Measurements from ENCODE around the gene ENTR1. TPM values are rescaled to one million over a fixed set of nuclear protein-coding genes. Genes with fewer than 3 reads are reported as not detected.

Gene ENTR1
- total and polyA plus RNA-seq, 2 of the 13 experiments (the other 11 are each of a cell fraction or from before 2014, with no cell fraction given), result 70.1 to 76.4 TPM

- TF ChIP-seq AGO2 (optimal IDR thresholded peaks at IDR 0.05; ENCODE audit: low read depth, low read length) (peak; percentile 66), ARID3A (IDR thresholded peaks at IDR 0.05; ENCODE audit: low read depth, low read length) (no peak)
Observed at GRCh38 chr9:136380381-136380780, 30.0 kb downstream of the ENTR1 start (continued).

GRCh38 chr9:136379891-136380290, 30.5 kb downstream of the ENTR1 start:
- ATAC-seq (no peak), FAIRE-seq (no peak), DNase-seq (ENCODE audit: low spot score) (no peak)
- H3K4me2 ChIP-seq (ENCODE audit: low read depth, low read length), result no peak overlapping the region
- ChIA-PET POLR2A (no interaction called here), CTCF (ENCODE audit: low intra/inter-chr PET ratio, low total read pairs) (no interaction called here)
- H3K4me1 ChIP-seq (ENCODE audit: insufficient read depth, low read length), result 0 out of 2 replicates have a peak, but pooled peaks cover 7% of the 10 kb centered on the region
- peaks cover 20 to 37% of the 10 kb centered on the region in 2 experiments; a peak in 3 of 5 replicates for H3K36me3 ChIP-seq (replicated peaks in 1 of 2; ENCODE audit: control insufficient read depth in 1 of 2, insufficient read depth in 2 of 2, low read length in 2 of 2)
- H3K4me3 ChIP-seq (replicated peaks in 1 of 3; ENCODE audit: insufficient read depth in 1 of 3, low read depth in 2 of 3, low read length in 3 of 3), result no peak overlapping the region
- H4K20me1 ChIP-seq (ENCODE audit: insufficient read depth, low read length), result no peaks in the 10 kb centered on the region
- H3K9ac ChIP-seq (ENCODE audit: insufficient read depth, low read depth, low read length), result no peak overlapping the region
- in situ Hi-C loops (cut with HindIII; ENCODE audit: extremely low pct_ligation_motif_present, low pct_unique_long_range_greater_than_20kb), result no loop called here
- H2AFZ ChIP-seq (ENCODE audit: low read length), result no peak overlapping the region
- TF ChIP-seq GATA4 (IDR thresholded peaks at IDR 0.05; ENCODE audit: borderline replicate concordance, low read depth) (no peak), NCOA1 (CRISPR knock-in tag; IDR thresholded peaks at IDR 0.05) (no peak), ZNF367 (CRISPR knock-in tag; IDR thresholded peaks at IDR 0.05; ENCODE audit: borderline replicate concordance) (no peak)
- intact Hi-C loops (cut with micrococcal nuclease; ENCODE audit: unreplicated experiment), result no loop called here
- 100% methylated on average over 3 of the region's 11 CpGs for WGBS (ENCODE audit: low lambda C conversion rate)
- no peaks in the 10 kb centered on the region for H3K9me3 ChIP-seq (ENCODE audit: low read length)
- no peaks in the 10 kb centered on the region for H3K27me3 ChIP-seq (ENCODE audit: control insufficient read depth in 1 of 2, insufficient read depth in 2 of 2, low read length in 2 of 2)
- H3K79me2 ChIP-seq (ENCODE audit: insufficient read depth, low read length), result no peaks in the 10 kb centered on the region
- no TSS peak for BruUV-seq (replicated peaks)
- H3K27ac ChIP-seq (ENCODE audit: extremely low read length, insufficient read depth, low read length), result no peak overlapping the region

- TF ChIP-seq ZNF280B (CRISPR knock-in tag; IDR thresholded peaks at IDR 0.05; ENCODE audit: borderline replicate concordance) (no peak), MED8 (CRISPR knock-in tag; IDR thresholded peaks at IDR 0.05; ENCODE audit: insufficient replicate concordance) (no peak), ZNF839 (CRISPR knock-in tag; IDR thresholded peaks at IDR 0.05; ENCODE audit: borderline replicate concordance) (no peak), POLR2A (IDR thresholded peaks at IDR 0.05; ENCODE audit: insufficient read depth in 1 of 2, low read depth in 2 of 2, low read length in 2 of 2) (no peak), ZNF891 (CRISPR knock-in tag; IDR thresholded peaks at IDR 0.05) (no peak), SKIL (CRISPR knock-in tag; IDR thresholded peaks at IDR 0.05; ENCODE audit: borderline replicate concordance) (no peak)
- BruUV-seq (replicated peaks), result no TSS peak
- no peak overlapping the region for H3K4me2 ChIP-seq (ENCODE audit: low read depth, low read length)
- no peak overlapping the region for H2AFZ ChIP-seq (ENCODE audit: low read length)
- no peaks in the 10 kb centered on the region for H4K20me1 ChIP-seq (ENCODE audit: insufficient read depth, low read length)
- no peak for DNase-seq (ENCODE audit: low spot score)
- ChIA-PET CTCF (ENCODE audit: low intra/inter-chr PET ratio, low total read pairs) (no interaction called here), POLR2A (no interaction called here)
- no peak for FAIRE-seq
- H3K27ac ChIP-seq (ENCODE audit: extremely low read length, insufficient read depth, low read length), result no peak overlapping the region
- peaks cover 20 to 32% of the 10 kb centered on the region in 2 experiments; a peak in 3 of 5 replicates for H3K36me3 ChIP-seq (replicated peaks in 1 of 2; ENCODE audit: control insufficient read depth in 1 of 2, insufficient read depth in 2 of 2, low read length in 2 of 2)
- WGBS (ENCODE audit: low lambda C conversion rate), result 90% methylated on average over 2 of the region's 11 CpGs
- H3K27me3 ChIP-seq (ENCODE audit: control insufficient read depth in 1 of 2, insufficient read depth in 2 of 2, low read length in 2 of 2), result no peaks in the 10 kb centered on the region
- H3K9me3 ChIP-seq (ENCODE audit: low read length), result no peaks in the 10 kb centered on the region
- H3K79me2 ChIP-seq (ENCODE audit: insufficient read depth, low read length), result no peaks in the 10 kb centered on the region
- intact Hi-C loops (cut with micrococcal nuclease; ENCODE audit: unreplicated experiment) (no loop called here), in situ Hi-C loops (cut with HindIII; ENCODE audit: extremely low pct_ligation_motif_present, low pct_unique_long_range_greater_than_20kb) (no loop called here)
- ATAC-seq, result no peak
- H3K9ac ChIP-seq (ENCODE audit: insufficient read depth, low read depth, low read length), result no peak overlapping the region
- 0 out of 2 replicates have a peak, but pooled peaks cover 7% of the 10 kb centered on the region for H3K4me1 ChIP-seq (ENCODE audit: insufficient read depth, low read length)
- H3K4me3 ChIP-seq (replicated peaks in 1 of 3; ENCODE audit: insufficient read depth in 1 of 3, low read depth in 2 of 3, low read length in 3 of 3), result no peak overlapping the region
Observed at GRCh38 chr9:136379401-136379800, 31.0 kb downstream of the ENTR1 start.

Measured in HepG2 (cell line).